BE2C (cell line): ENCODE data around the gene TARBP1.

Experiments used
- DNase-seq: peaks from one replicate; pipeline ENCODE4 v3.0.0-alpha.2; 2020
- H3K27me3 ChIP-seq: fragments of 250-450 bp; sonication (Bioruptor Pico); 2 replicates; pipeline ENCODE4 v1.5.1; 2020; ENCODE audit warnings: mild to moderate bottlenecking
- H3K36me3 ChIP-seq: fragments of 250-450 bp; sonication (Bioruptor Pico); 2 replicates; pipeline ENCODE4 v1.5.1; 2020; ENCODE audit warnings: mild to moderate bottlenecking
- H3K4me1 ChIP-seq: fragments of 250-450 bp; sonication (Bioruptor Pico); 2 replicates; pipeline ENCODE4 v1.5.1; 2020
- H3K4me3 ChIP-seq: 2 replicates; pipeline ENCODE4 v1.5.1; 2011; ENCODE audit warnings: low read depth, low read length
- H3K9me3 ChIP-seq: fragments of 250-450 bp; sonication (Bioruptor Pico); 2 replicates; pipeline ENCODE4 v1.5.1; 2020
- TF ChIP-seq, protein P1 (sequence below): IDR thresholded peaks from 2 replicates; pipeline ENCODE4 v1.5.1; 2012; ENCODE audit warnings: mild to moderate bottlenecking, low read depth, low read length

Gene TARBP1

GRCh38 chr1:234495231-234495990 lies 16.4 kb upstream of the TARBP1 start:
- no peak overlapping the region for H3K4me3 ChIP-seq
- no peak for DNase-seq
- TF ChIP-seq, protein P1, sequence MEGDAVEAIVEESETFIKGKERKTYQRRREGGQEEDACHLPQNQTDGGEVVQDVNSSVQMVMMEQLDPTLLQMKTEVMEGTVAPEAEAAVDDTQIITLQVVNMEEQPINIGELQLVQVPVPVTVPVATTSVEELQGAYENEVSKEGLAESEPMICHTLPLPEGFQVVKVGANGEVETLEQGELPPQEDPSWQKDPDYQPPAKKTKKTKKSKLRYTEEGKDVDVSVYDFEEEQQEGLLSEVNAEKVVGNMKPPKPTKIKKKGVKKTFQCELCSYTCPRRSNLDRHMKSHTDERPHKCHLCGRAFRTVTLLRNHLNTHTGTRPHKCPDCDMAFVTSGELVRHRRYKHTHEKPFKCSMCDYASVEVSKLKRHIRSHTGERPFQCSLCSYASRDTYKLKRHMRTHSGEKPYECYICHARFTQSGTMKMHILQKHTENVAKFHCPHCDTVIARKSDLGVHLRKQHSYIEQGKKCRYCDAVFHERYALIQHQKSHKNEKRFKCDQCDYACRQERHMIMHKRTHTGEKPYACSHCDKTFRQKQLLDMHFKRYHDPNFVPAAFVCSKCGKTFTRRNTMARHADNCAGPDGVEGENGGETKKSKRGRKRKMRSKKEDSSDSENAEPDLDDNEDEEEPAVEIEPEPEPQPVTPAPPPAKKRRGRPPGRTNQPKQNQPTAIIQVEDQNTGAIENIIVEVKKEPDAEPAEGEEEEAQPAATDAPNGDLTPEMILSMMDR = no peak
- peaks cover 16% of the 10 kb centered on the region for H3K4me1 ChIP-seq
- H3K27me3 ChIP-seq = no peaks in the 10 kb centered on the region
- no peaks in the 10 kb centered on the region for H3K36me3 ChIP-seq
- H3K9me3 ChIP-seq = no peaks in the 10 kb centered on the region

- no peaks in the 10 kb centered on the region for H3K36me3 ChIP-seq
- H3K9me3 ChIP-seq = no peaks in the 10 kb centered on the region
- H3K4me1 ChIP-seq = peaks cover 6% of the 10 kb centered on the region; the same call in 1 of the 2 replicates
- TF ChIP-seq, protein P1 = no peak
- H3K4me3 ChIP-seq = no peak overlapping the region
- DNase-seq = no peak
- no peaks in the 10 kb centered on the region for H3K27me3 ChIP-seq
Observed at GRCh38 chr1:234494049-234494448, 15.1 kb upstream of the TARBP1 start.

- Histone ChIP-seq H3K4me1 (0 out of 2 replicates have a peak, but pooled peaks cover 2% of the 10 kb centered on the region), H3K4me3 (no peak overlapping the region), H3K27me3 (no peaks in the 10 kb centered on the region), H3K9me3 (no peaks in the 10 kb centered on the region), H3K36me3 (no peaks in the 10 kb centered on the region)
- TF ChIP-seq, protein P1 = no peak
- DNase-seq = no peak
Observed at GRCh38 chr1:234490793-234491479, 12.0 kb upstream of the TARBP1 start.

GRCh38 chr1:234489698-234490077 lies 10.7 kb upstream of the TARBP1 start:
- 0 out of 2 replicates have a peak, but pooled peaks cover 2% of the 10 kb centered on the region for H3K4me1 ChIP-seq
- DNase-seq = no peak
- no peak overlapping the region for H3K4me3 ChIP-seq
- TF ChIP-seq, protein P1 = no peak
- H3K9me3 ChIP-seq = no peaks in the 10 kb centered on the region
- no peaks in the 10 kb centered on the region for H3K27me3 ChIP-seq
- H3K36me3 ChIP-seq = no peaks in the 10 kb centered on the region

DNA sequence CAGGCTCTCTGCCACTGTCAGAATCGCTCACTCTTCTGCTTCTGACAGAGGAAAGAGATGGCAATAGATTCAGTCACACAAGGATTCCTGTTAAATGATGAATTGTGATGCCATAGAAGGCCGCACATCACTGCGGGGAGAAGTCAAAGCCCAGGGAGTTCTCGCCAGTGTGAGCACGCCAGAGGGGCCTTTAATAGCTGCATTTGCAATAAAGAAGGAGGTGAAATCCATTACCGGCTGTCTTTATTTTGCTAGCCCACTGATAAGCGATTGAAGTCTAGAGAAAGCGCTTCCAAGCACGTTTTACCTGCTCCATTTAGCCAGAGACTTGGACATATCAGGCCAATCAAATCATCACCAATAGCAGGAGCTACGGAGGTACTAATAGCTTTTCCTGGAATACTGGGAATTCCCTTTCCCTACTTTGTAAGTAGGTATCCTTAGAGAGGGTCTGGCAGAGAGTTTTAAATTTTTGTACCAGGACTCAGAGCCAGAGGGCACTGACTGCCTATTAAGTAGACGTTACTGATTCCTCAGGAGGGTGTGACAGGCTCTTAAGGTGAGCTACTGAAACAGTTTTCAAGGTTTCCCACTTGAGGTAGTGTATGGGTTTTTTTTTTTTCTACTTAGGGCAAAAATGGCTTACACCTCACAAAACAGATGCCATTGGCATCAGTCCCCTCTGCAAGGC lies 10.2 kb upstream of the TARBP1 start:
- no peak for DNase-seq
- H3K36me3 ChIP-seq = no peaks in the 10 kb centered on the region
- H3K4me3 ChIP-seq = no peak overlapping the region
- no peaks in the 10 kb centered on the region for H3K9me3 ChIP-seq
- no peaks in the 10 kb centered on the region for H3K27me3 ChIP-seq
- TF ChIP-seq, protein P1 = no peak
- 0 out of 2 replicates have a peak, but pooled peaks cover 2% of the 10 kb centered on the region for H3K4me1 ChIP-seq
